GM18517 (cell line): ENCODE results near the gene HRC.

Experiments
- ATAC-seq: cut with Tn5 transposase; IDR thresholded peaks from one replicate; pipeline ENCODE4 v1.9.1; 2021; ENCODE audit warnings: mild to moderate bottlenecking, moderate library complexity; ENCODE audit not compliant: unreplicated experiment

Gene HRC

GRCh38 chr19:49116544-49116943 lies 38.7 kb downstream of the HRC start:
- ATAC-seq = no peak

DNA sequence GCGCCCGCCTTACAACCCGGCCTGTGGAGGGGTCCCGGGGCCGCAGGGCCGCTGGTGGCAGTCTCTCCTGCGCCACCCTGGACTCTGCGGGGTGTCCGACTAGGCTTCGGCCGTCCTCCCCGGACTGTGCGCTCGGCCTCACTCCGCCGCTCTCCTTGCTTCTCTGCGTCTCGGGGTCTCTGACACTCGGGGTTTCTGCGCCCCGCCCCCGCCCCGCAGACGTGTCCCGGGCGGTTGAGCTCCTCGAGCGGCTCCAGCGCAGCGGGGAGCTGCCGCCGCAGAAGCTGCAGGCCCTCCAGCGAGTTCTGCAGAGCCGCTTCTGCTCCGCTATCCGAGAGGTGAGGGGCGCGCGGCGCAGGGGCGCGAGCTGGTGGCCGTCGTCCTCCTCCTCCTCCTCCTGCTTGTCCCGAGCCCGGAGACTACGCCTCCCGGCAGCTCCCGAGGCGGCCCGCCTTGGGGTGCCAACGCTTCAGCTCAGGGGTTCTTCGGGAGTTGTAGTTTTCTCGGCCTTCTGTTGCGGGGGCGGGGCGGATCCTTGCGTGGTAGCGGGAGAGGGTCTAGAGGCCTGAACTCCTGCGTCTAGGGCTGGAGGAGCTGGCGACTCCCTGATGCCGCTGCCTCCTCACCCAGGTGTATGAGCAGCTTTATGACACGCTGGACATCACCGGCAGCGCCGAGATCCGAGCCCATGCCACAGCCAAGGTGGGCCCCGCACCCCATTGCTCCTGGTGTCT lies 40.4 kb downstream of the HRC start:
- ATAC-seq = no peak

DNA sequence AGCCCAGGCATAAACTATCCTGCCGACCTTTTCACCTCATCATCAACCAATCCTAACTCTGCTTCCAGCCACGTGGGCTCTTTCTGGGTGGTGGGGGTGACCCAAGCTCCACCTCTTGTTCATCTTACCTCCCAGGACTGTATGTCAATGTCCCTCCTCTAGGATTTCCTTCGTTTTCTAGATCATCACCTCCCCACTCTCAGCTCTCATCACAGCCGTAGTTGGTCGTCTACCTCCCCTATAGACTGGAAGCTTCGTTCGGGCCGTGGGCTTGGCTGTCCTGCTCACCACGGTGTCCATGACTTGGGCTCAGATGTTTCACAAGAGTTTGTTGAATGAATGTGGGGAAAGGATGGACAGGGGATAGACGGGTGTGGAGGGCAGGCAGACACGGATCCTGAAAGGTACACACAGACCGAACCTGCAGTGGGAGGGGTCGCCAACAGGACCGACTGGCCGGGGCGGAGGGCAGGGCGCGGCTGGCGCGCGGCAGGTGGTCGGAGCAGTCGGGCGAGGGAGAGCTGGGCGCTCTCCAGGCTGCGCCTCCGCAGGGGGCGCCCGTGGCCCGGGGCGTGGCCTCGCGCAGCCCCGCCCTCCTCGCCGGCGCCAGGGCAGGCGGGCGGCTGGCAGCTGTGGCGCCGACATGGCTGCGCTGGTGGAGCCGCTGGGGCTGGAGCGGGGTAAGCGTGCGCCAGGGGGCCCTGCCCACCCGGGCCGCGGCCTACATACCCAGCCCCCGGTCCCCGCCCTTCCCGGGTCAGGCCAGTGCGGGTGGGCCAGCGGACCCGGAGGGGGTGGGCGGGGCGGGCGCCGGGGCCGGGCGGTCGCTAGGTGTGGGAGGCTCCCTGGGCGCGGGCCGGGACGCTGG lies 41.2 kb downstream of the HRC start, which contains the start of gene LIN7B:
LIN7B (plus strand) TSS at position 609 of the 868 bp plus-strand sequence; CDS start at position 644, 35 bp downstream.
- ATAC-seq = peak; percentile 38

DNA sequence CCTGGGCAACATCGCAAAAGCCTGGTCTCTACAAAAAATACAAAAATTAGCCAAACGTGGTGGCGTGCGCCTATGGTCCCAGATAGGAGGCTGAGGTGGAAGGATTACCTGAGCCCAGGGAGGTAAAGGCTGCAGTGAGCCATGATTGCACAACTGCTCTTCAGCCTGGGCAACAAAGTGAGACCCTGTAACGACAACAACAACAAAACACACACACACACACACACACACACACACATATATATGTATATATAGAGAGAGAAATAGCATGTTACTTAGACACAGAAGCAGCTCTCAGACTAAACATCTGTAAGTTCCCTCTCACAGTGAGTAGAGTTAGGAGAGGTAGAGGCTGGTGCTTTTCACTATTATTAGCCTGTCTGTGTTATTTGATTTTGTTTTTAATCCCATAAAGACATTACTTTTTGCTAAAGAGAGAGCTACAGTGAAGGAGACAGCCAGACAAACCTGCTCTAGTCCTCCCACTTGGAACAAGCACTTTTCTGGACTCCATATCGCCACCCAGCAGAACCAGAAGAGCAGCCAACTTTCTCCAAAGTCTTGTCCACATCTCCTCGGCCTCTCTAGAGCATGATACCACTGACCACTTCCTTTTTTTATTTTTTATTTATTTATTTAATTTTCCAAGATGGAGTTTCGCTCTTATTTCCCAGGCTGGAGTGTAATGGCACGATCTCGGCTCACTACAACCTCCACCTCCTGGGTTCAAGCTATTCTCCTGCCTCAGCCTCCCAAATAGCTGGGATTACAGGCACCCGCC lies 43.8 kb downstream of the HRC start:
- ATAC-seq = no peak

GRCh38 chr19:49110567-49110966 lies 44.6 kb downstream of the HRC start:
- ATAC-seq = no peak

GRCh38 chr19:49109569-49110233 lies 45.5 kb downstream of the HRC start:
- ATAC-seq = no peak

DNA sequence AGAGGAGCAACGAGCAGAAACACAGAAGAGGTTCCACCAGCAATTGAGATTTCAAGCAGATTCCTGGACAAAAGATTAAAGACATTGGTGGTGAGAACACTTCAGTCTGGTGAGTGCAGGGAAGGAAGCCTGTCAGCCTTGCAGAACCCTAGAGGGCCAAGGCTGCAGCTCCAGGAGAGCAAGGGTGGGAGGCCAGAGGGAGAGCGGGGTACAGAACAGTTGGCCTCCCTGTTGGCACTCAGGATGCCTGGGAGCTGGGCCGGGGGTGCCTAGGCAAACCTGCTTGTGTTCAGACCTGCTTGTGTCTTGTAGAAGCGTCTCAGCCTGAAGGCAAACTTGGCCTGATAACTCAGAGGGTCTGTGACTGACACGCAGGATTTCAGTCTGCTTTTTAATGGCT lies 46.1 kb downstream of the HRC start:
- ATAC-seq = no peak

DNA sequence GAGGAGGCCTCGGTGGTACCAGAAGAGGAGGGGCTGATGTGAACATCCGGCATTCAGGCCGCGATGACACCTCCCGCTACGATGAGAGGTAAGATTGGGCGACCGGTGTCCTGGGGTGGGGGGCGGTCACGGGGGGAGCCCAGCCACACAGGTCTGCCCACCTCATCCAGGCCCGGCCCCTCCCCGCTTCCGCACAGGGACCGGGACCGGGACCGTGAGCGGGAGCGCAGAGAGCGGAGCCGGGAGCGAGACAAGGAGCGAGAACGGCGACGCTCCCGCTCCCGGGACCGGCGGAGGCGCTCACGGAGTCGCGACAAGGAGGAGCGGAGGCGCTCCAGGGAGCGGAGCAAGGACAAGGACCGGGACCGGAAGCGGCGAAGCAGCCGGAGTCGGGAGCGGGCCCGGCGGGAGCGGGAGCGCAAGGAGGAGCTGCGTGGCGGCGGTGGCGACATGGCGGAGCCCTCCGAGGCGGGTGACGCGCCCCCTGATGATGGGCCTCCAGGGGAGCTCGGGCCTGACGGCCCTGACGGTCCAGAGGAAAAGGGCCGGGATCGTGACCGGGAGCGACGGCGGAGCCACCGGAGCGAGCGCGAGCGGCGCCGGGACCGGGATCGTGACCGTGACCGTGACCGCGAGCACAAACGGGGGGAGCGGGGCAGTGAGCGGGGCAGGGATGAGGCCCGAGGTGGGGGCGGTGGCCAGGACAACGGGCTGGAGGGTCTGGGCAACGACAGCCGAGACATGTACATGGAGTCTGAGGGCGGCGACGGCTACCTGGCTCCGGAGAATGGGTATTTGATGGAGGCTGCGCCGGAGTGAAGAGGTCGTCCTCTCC lies 47.4 kb downstream of the HRC start:
- ATAC-seq = no peak

DNA sequence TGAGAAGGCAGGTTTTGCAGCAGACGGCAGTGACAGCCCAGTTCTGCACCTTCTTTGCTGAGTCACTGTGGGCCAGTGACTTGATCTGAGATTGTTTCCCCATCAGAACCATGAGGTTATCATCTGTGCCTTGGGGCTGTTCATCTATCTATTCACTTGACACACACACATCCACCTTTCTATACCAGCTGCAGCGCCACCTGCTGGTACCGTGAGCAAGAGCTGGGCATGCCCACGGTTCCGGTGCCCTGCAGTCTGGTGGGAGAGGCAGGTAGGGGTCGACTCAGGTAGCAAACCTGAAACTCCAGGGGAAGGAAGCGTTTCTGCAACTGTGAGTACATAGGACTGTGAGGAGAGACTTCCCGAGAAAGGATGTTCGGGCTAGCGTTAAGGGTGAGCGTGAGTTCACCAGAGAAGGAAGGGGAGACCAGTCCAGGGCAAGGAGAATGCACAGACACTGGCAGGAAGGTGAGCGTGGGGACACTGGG lies 48.5 kb downstream of the HRC start:
- ATAC-seq = no peak

- no peak for ATAC-seq
Observed at GRCh38 chr19:49104229-49104864, 50.8 kb downstream of the HRC start.

GRCh38 chr19:49103331-49104085 lies 51.7 kb downstream of the HRC start:
- no peak for ATAC-seq

- no peak for ATAC-seq
Observed at GRCh38 chr19:49102303-49102702, 52.9 kb downstream of the HRC start.
